NCI-H1436 (cell line): ENCODE measurements around the gene ZNF680.
"Not testable (repeated sequence)": the region's sequence is repeated elsewhere in the genome, so short reads cannot be mapped to it uniquely, and the experiment has no call there.

Experiments used
- DNase-seq: peaks from one replicate; lab custom pipeline; 2025; lab: John Stamatoyannopoulos, UW

ZNF680 gene

GRCh38 chr7:64555046-64555445, 7.8 kb downstream of the ZNF680 start:
- DNase-seq, result no peak

- not testable (repeated sequence) for DNase-seq
Observed at GRCh38 chr7:64554188-64554587, 8.7 kb downstream of the ZNF680 start.

GRCh38 chr7:64551375-64552142, 11.3 kb downstream of the ZNF680 start:
- no peak for DNase-seq

GRCh38 chr7:64544010-64544409, 18.9 kb downstream of the ZNF680 start:
- DNase-seq, result no peak

- no peak for DNase-seq
Observed at GRCh38 chr7:64541438-64542359, 21.2 kb downstream of the ZNF680 start.

- DNase-seq, result no peak
Observed at GRCh38 chr7:64533756-64534155, 29.1 kb downstream of the ZNF680 start.

GRCh38 chr7:64528770-64529169, 34.1 kb downstream of the ZNF680 start:
- no peak for DNase-seq

GRCh38 chr7:64521409-64521984, 41.4 kb downstream of the ZNF680 start:
- DNase-seq, result no peak

GRCh38 chr7:64516451-64516850, 46.4 kb downstream of the ZNF680 start:
- no peak for DNase-seq

GRCh38 chr7:64515781-64516180, 47.1 kb downstream of the ZNF680 start:
- no peak for DNase-seq

- DNase-seq, result no peak
Observed at GRCh38 chr7:64515330-64515729, 47.5 kb downstream of the ZNF680 start.

- DNase-seq, result no peak
Observed at GRCh38 chr7:64509583-64509982, 53.3 kb downstream of the ZNF680 start.

GRCh38 chr7:64504581-64505120, 58.2 kb downstream of the ZNF680 start:
- DNase-seq, result no peak

GRCh38 chr7:64498270-64498669, 64.6 kb downstream of the ZNF680 start:
- DNase-seq, result no peak

- DNase-seq, result no peak
Observed at GRCh38 chr7:64494912-64495461, 67.9 kb downstream of the ZNF680 start.

- DNase-seq, result no peak
Observed at GRCh38 chr7:64485623-64486022, 77.2 kb downstream of the ZNF680 start.
